H1 (cell line): ENCODE data around the gene SLC41A2. TPM values are rescaled to one million over a fixed set of nuclear protein-coding genes. Genes with fewer than 3 reads are reported as not detected.

Experiments
- BRCA1 ChIP-seq: IDR thresholded peaks from 2 replicates; pipeline ENCODE4 v1.6.1; 2012; ENCODE audit warnings: low read depth, low read length, improper control_type of control experiment
- JUN ChIP-seq: IDR thresholded peaks from 2 replicates; pipeline ENCODE4 v1.6.1; 2011; ENCODE audit warnings: low read depth, mild to moderate bottlenecking, improper control_type of control experiment, low read length
- MAX ChIP-seq: IDR thresholded peaks from 2 replicates; pipeline ENCODE4 v1.6.1; 2012; ENCODE audit warnings: inconsistent platforms
- SP1 ChIP-seq: IDR thresholded peaks from 2 replicates; pipeline ENCODE4 v1.6.1; 2011; ENCODE audit warnings: low read depth, low read length
- TCF12 ChIP-seq: IDR thresholded peaks from 2 replicates; pipeline ENCODE4 v1.6.1; 2011; ENCODE audit warnings: low read depth, mild to moderate bottlenecking, low read length
- YY1 ChIP-seq: IDR thresholded peaks from 2 replicates; pipeline ENCODE4 v1.6.1; 2011; ENCODE audit warnings: low read depth, mild to moderate bottlenecking, low read length
- polyA plus RNA-seq, 7 experiments: library from polyadenylated mRNA; depleted of rRNA in 3 of 7; stranded (reverse) in 5 of 7; unstranded in 2 of 7; fragments of >200 nt in 5 of 7; fragments of 200-250 nt in 2 of 7; gene quantifications; 1 replicate in 5 of 7; 2 replicates in 1 of 7; 4 replicates in 1 of 7; pipeline versions ENCODE4 v1.2.1 to v1.2.3, GENCODE V29; 2011 to 2013; ENCODE audit warnings: missing spikeins in 2 of 7, mixed read lengths in 2 of 7
- total RNA-seq: library from RNA; stranded (reverse); fragmentation: NEBNext Ultra II Directional; extraction: Animal tissue kit (Norgen Biotek cat#: 25700); gene quantifications from 2 replicates; pipeline ENCODE4 v1.2.1, GENCODE V29; 2021

SLC41A2 gene
- total and polyA plus RNA-seq, 2 of the 8 experiments (the other 6 are each of a cell fraction or from before 2014, with no cell fraction given) = 0.79 to 3.0 TPM

GRCh38 chr12:104953323-104953722, 4.8 kb downstream of the SLC41A2 start (continued):
- TF ChIP-seq MAX = no peak
- no peak for TF ChIP-seq TCF12
- no peak for TF ChIP-seq BRCA1
- no peak for TF ChIP-seq JUN
- no peak for TF ChIP-seq YY1
- TF ChIP-seq SP1 = no peak
